ENCODE data around the gene CAMK1. TPM values are rescaled to one million over a fixed set of nuclear protein-coding genes. Genes with fewer than 3 reads are reported as not detected.

CAMK1 gene
- total and polyA plus RNA-seq, 9 of the 15 experiments (the other 6 are each of a cell fraction or from before 2014, with no cell fraction given): 0.23 to 10.7 (median 6.0) TPM

DNA sequence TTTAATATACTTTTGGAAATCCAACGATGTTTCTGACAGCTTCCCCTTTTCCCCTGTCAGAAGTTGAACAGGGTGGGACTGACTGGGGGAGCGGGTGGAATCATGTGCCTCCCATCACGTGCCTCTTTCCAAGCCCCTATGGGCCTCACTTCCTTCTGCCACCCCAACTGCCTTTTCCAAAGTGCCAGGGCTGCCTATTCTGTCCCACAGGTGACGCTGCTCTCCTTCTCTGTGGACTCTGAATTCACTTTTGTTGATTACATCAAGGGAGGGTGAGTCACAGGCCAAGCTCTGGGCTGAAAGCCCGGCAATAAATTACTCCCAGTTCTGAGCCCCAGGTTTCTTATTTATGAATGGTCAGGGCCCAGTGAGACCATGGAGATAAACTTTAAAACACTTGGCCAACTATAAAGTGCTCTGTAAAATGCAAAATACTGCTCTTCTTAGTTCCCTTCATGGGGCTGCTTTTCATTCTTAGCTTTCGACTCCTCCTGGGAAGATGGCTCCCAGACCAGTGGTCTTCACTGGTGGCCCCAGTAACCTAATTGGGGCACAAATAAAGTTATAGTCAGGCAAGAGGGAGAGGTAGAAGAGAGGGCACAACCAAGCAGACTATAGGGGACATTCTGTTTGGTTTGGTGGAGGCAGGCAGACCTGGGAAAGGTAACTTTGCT is 53.8 kb downstream of the CAMK1 start (continued):
- TF ChIP-seq, protein P1, sequence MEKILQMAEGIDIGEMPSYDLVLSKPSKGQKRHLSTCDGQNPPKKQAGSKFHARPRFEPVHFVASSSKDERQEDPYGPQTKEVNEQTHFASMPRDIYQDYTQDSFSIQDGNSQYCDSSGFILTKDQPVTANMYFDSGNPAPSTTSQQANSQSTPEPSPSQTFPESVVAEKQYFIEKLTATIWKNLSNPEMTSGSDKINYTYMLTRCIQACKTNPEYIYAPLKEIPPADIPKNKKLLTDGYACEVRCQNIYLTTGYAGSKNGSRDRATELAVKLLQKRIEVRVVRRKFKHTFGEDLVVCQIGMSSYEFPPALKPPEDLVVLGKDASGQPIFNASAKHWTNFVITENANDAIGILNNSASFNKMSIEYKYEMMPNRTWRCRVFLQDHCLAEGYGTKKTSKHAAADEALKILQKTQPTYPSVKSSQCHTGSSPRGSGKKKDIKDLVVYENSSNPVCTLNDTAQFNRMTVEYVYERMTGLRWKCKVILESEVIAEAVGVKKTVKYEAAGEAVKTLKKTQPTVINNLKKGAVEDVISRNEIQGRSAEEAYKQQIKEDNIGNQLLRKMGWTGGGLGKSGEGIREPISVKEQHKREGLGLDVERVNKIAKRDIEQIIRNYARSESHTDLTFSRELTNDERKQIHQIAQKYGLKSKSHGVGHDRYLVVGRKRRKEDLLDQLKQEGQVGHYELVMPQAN (IDR thresholded peaks at IDR 0.05; ENCODE audit: borderline replicate concordance): no peak
- TF ChIP-seq SMARCC2 (IDR thresholded peaks at IDR 0.05; ENCODE audit: low read depth): peak; percentile 86
- TF ChIP-seq BHLHE40 (IDR thresholded peaks at IDR 0.05; ENCODE audit: low read length): peak; percentile 98
- peak in 1 of 2 experiments; percentile 48; a peak in 1 of 4 replicates for TF ChIP-seq TRIM24 (IDR thresholded peaks at IDR 0.05)
- no peak for TF ChIP-seq TAF15 (IDR thresholded peaks at IDR 0.05; ENCODE audit: low read depth, low read length)
- TF ChIP-seq, protein P2, sequence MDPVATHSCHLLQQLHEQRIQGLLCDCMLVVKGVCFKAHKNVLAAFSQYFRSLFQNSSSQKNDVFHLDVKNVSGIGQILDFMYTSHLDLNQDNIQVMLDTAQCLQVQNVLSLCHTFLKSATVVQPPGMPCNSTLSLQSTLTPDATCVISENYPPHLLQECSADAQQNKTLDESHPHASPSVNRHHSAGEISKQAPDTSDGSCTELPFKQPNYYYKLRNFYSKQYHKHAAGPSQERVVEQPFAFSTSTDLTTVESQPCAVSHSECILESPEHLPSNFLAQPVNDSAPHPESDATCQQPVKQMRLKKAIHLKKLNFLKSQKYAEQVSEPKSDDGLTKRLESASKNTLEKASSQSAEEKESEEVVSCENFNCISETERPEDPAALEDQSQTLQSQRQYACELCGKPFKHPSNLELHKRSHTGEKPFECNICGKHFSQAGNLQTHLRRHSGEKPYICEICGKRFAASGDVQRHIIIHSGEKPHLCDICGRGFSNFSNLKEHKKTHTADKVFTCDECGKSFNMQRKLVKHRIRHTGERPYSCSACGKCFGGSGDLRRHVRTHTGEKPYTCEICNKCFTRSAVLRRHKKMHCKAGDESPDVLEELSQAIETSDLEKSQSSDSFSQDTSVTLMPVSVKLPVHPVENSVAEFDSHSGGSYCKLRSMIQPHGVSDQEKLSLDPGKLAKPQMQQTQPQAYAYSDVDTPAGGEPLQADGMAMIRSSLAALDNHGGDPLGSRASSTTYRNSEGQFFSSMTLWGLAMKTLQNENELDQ (CRISPR knock-in tag; IDR thresholded peaks at IDR 0.05; ENCODE audit: borderline replicate concordance): no peak
- 0 out of 2 replicates have a peak, but pooled peaks have one; percentile 20 for TF ChIP-seq ZNF583 (CRISPR knock-in tag; IDR thresholded peaks at IDR 0.05)
- TF ChIP-seq, protein P3, sequence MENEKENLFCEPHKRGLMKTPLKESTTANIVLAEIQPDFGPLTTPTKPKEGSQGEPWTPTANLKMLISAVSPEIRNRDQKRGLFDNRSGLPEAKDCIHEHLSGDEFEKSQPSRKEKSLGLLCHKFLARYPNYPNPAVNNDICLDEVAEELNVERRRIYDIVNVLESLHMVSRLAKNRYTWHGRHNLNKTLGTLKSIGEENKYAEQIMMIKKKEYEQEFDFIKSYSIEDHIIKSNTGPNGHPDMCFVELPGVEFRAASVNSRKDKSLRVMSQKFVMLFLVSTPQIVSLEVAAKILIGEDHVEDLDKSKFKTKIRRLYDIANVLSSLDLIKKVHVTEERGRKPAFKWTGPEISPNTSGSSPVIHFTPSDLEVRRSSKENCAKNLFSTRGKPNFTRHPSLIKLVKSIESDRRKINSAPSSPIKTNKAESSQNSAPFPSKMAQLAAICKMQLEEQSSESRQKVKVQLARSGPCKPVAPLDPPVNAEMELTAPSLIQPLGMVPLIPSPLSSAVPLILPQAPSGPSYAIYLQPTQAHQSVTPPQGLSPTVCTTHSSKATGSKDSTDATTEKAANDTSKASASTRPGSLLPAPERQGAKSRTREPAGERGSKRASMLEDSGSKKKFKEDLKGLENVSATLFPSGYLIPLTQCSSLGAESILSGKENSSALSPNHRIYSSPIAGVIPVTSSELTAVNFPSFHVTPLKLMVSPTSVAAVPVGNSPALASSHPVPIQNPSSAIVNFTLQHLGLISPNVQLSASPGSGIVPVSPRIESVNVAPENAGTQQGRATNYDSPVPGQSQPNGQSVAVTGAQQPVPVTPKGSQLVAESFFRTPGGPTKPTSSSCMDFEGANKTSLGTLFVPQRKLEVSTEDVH (IDR thresholded peaks at IDR 0.05; ENCODE audit: low read depth, partially characterized antibody): peak; percentile 71
- TF ChIP-seq ARHGAP35 (IDR thresholded peaks at IDR 0.05; ENCODE audit: partially characterized antibody): no peak
- TF ChIP-seq, protein P4, sequence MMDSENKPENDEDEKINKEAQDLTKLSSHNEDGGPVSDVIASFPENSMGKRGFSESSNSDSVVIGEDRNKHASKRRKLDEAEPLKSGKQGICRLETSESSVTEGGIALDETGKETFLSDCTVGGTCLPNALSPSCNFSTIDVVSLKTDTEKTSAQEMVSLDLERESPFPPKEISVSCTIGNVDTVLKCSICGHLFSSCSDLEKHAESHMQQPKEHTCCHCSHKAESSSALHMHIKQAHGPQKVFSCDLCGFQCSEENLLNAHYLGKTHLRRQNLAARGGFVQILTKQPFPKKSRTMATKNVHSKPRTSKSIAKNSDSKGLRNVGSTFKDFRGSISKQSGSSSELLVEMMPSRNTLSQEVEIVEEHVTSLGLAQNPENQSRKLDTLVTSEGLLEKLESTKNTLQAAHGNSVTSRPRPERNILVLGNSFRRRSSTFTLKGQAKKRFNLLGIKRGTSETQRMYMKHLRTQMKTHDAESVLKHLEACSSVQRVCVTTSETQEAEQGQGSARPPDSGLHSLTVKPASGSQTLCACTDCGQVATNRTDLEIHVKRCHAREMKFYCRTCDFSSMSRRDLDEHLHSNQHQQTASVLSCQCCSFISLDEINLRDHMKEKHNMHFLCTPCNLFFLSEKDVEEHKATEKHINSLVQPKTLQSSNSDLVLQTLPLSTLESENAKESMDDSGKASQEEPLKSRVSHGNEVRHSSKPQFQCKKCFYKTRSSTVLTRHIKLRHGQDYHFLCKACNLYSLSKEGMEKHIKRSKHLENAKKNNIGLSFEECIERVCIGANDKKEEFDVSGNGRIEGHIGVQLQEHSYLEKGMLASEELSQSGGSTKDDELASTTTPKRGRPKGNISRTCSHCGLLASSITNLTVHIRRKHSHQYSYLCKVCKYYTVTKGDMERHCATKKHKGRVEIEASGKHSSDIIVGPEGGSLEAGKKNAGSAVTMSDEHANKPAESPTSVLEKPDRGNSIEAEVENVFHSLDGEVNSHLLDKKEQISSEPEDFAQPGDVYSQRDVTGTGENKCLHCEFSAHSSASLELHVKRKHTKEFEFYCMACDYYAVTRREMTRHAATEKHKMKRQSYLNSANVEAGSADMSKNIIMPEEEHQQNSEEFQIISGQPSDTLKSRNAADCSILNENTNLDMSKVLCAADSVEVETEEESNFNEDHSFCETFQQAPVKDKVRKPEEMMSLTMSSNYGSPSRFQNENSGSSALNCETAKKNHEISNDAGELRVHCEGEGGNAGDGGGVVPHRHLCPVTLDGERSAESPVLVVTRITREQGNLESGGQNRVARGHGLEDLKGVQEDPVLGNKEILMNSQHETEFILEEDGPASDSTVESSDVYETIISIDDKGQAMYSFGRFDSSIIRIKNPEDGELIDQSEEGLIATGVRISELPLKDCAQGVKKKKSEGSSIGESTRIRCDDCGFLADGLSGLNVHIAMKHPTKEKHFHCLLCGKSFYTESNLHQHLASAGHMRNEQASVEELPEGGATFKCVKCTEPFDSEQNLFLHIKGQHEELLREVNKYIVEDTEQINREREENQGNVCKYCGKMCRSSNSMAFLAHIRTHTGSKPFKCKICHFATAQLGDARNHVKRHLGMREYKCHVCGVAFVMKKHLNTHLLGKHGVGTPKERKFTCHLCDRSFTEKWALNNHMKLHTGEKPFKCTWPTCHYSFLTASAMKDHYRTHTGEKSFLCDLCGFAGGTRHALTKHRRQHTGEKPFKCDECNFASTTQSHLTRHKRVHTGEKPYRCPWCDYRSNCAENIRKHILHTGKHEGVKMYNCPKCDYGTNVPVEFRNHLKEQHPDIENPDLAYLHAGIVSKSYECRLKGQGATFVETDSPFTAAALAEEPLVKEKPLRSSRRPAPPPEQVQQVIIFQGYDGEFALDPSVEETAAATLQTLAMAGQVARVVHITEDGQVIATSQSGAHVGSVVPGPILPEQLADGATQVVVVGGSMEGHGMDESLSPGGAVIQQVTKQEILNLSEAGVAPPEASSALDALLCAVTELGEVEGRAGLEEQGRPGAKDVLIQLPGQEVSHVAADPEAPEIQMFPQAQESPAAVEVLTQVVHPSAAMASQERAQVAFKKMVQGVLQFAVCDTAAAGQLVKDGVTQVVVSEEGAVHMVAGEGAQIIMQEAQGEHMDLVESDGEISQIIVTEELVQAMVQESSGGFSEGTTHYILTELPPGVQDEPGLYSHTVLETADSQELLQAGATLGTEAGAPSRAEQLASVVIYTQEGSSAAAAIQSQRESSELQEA (IDR thresholded peaks at IDR 0.05; ENCODE audit: low read depth): no peak
- TF ChIP-seq MCM3 (IDR thresholded peaks at IDR 0.05): no peak
- TF ChIP-seq ZBTB7A (IDR thresholded peaks at IDR 0.05; ENCODE audit: borderline replicate concordance, control insufficient read depth, low read depth, low read length): peak; percentile 66; the same call in 1 of the 2 replicates
